ENCODE measurements around the gene OMP. TPM values are rescaled to one million over a fixed set of nuclear protein-coding genes. Genes with fewer than 3 reads are reported as not detected.
A peak's percentile ranks its signal among the peaks of the same experiment; 100 is the strongest.

OMP gene
- total and polyA plus RNA-seq, 2 of the 13 experiments (the other 11 are each of a cell fraction or from before 2014, with no cell fraction given) = not detected

- TF ChIP-seq ZNF75D (CRISPR knock-in tag; IDR thresholded peaks at IDR 0.05; ENCODE audit: borderline replicate concordance) (no peak), HDAC2 (CRISPR knock-in tag; IDR thresholded peaks at IDR 0.05) (peak; percentile 76), MLX (CRISPR knock-in tag; IDR thresholded peaks at IDR 0.05) (peak; percentile 52; the same call in 1 of the 2 replicates), NFYB (CRISPR knock-in tag; IDR thresholded peaks at IDR 0.05) (peak; percentile 31; the same call in 1 of the 2 replicates), ZNF558 (CRISPR knock-in tag; IDR thresholded peaks at IDR 0.05; ENCODE audit: borderline replicate concordance) (0 out of 2 replicates have a peak, but pooled peaks have one; percentile 54), ZFP90 (CRISPR knock-in tag; IDR thresholded peaks at IDR 0.05; ENCODE audit: borderline replicate concordance) (peak; percentile 43; the same call in 1 of the 2 replicates), RCOR2 (CRISPR knock-in tag; IDR thresholded peaks at IDR 0.05) (peak; percentile 83), HIC2 (CRISPR knock-in tag; IDR thresholded peaks at IDR 0.05; ENCODE audit: low read depth) (peak; percentile 82; the same call in 1 of the 2 replicates), SMAD3 (CRISPR knock-in tag; IDR thresholded peaks at IDR 0.05) (0 out of 2 replicates have a peak, but pooled peaks have one; percentile 56), IRF2 (CRISPR knock-in tag; IDR thresholded peaks at IDR 0.05) (0 out of 2 replicates have a peak, but pooled peaks have one; percentile 34), MEIS2 (CRISPR knock-in tag; IDR thresholded peaks at IDR 0.05) (peak; percentile 75; the same call in 1 of the 2 replicates), ZNF441 (CRISPR knock-in tag; IDR thresholded peaks at IDR 0.05; ENCODE audit: borderline replicate concordance) (peak; percentile 35; the same call in 1 of the 2 replicates), ZNF367 (CRISPR knock-in tag; IDR thresholded peaks at IDR 0.05; ENCODE audit: borderline replicate concordance) (no peak), HMGXB4 (CRISPR knock-in tag; IDR thresholded peaks at IDR 0.05; ENCODE audit: borderline replicate concordance in 1 of 2, low read depth in 1 of 2) (peak; percentile 30 to 37; a peak in 2 of 4 replicates), ZNF761 (CRISPR knock-in tag; conservative IDR thresholded peaks at IDR 0.05) (0 out of 2 replicates have a peak, but pooled peaks have one; percentile 39), DMAP1 (CRISPR knock-in tag; IDR thresholded peaks at IDR 0.05) (peak; percentile 2; the same call in 1 of the 2 replicates)
- TF ChIP-seq, protein P1, sequence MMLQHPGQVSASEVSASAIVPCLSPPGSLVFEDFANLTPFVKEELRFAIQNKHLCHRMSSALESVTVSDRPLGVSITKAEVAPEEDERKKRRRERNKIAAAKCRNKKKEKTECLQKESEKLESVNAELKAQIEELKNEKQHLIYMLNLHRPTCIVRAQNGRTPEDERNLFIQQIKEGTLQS (CRISPR knock-in tag; IDR thresholded peaks at IDR 0.05) = 0 out of 2 replicates have a peak, but pooled peaks have one; percentile 25
- TF ChIP-seq, protein P2, sequence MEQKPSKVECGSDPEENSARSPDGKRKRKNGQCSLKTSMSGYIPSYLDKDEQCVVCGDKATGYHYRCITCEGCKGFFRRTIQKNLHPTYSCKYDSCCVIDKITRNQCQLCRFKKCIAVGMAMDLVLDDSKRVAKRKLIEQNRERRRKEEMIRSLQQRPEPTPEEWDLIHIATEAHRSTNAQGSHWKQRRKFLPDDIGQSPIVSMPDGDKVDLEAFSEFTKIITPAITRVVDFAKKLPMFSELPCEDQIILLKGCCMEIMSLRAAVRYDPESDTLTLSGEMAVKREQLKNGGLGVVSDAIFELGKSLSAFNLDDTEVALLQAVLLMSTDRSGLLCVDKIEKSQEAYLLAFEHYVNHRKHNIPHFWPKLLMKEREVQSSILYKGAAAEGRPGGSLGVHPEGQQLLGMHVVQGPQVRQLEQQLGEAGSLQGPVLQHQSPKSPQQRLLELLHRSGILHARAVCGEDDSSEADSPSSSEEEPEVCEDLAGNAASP (CRISPR knock-in tag; IDR thresholded peaks at IDR 0.05; ENCODE audit: borderline replicate concordance) = 0 out of 2 replicates have a peak, but pooled peaks have one; percentile 35
- TF ChIP-seq, protein P3, sequence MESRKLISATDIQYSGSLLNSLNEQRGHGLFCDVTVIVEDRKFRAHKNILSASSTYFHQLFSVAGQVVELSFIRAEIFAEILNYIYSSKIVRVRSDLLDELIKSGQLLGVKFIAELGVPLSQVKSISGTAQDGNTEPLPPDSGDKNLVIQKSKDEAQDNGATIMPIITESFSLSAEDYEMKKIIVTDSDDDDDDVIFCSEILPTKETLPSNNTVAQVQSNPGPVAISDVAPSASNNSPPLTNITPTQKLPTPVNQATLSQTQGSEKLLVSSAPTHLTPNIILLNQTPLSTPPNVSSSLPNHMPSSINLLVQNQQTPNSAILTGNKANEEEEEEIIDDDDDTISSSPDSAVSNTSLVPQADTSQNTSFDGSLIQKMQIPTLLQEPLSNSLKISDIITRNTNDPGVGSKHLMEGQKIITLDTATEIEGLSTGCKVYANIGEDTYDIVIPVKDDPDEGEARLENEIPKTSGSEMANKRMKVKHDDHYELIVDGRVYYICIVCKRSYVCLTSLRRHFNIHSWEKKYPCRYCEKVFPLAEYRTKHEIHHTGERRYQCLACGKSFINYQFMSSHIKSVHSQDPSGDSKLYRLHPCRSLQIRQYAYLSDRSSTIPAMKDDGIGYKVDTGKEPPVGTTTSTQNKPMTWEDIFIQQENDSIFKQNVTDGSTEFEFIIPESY (CRISPR knock-in tag; IDR thresholded peaks at IDR 0.05) = peak; percentile 19; the same call in 1 of the 2 replicates
These were observed 6.8 kb upstream of the OMP start (continued) for GRCh38 chr11:77095551-77096490.

All from HepG2 (cell line).